Ovary (tissue), 9 donors: ENCODE measurements around the gene DPYSL4. TPM values are rescaled to one million over a fixed set of nuclear protein-coding genes. Genes with fewer than 3 reads are reported as not detected.

Source experiments
- DNase-seq, 5 donors: peaks; one replicate each; pipeline ENCODE4 v3.0.0-alpha.2; 2019 to 2020
- H3K27ac ChIP-seq, 2 donors: fragments of 200-600 bp; one replicate each; pipeline versions ENCODE4 v1.5.1 to v1.8.0; 2019 to 2022
- H3K27me3 ChIP-seq: fragments of 200-600 bp; one replicate; pipeline ENCODE4 v1.8.0; 2022
- H3K36me3 ChIP-seq: fragments of 200-600 bp; sonication (generic); one replicate; pipeline ENCODE4 v1.5.1; 2019
- H3K4me1 ChIP-seq: one replicate; pipeline ENCODE4 v1.8.1; 2013; ENCODE audit warnings: mild to moderate bottlenecking, moderate library complexity; ENCODE audit not compliant: insufficient read depth
- H3K4me3 ChIP-seq: fragments of 200-600 bp; sonication (generic); one replicate; pipeline ENCODE4 v1.5.1; 2017
- H3K9me3 ChIP-seq, 2 donors: fragments of 200-600 bp in 1 of 2; sonication (generic) in 1 of 2; one replicate each; pipeline versions ENCODE4 v1.5.1 to v1.8.1; 2013 to 2019; ENCODE audit warnings: mild to moderate bottlenecking in 1 of 2, moderate library complexity in 1 of 2
- EP300 ChIP-seq: sonication (generic); formaldehyde crosslinking; IDR thresholded peaks from one replicate; pipeline ENCODE4 v1.6.1; 2017; ENCODE audit warnings: antibody characterized with exemption
- POLR2A ChIP-seq: fragments of 450-650 bp; IDR thresholded peaks from one replicate; pipeline ENCODE4 v1.6.1; 2017; ENCODE audit warnings: antibody characterized with exemption, mild to moderate bottlenecking, moderate library complexity
- WGBS, 3 donors: extraction: QIAGEN DNeasy Blood & Tissue Kit in 1 of 3; methylation state at CpG; one replicate each; pipeline versions ENCODE4 v1.1.5 to v1.1.7; 2013 to 2017; 5-methylcytosine and 5-hydroxymethylcytosine counted together
- intact Hi-C, 4 donors: fragments of 100-400 bp; cut with DNase I; formaldehyde crosslinking; loops; one replicate each; pipeline versions ENCODE4 v1.11.0 to v1.15.1; 2022 to 2023
- polyA plus RNA-seq, 2 donors: library from polyadenylated mRNA; stranded (reverse); fragments of 200-250 nt in 1 of 2; fragments of 350-450 nt in 1 of 2; fragmentation: Illumina TruSeq in 1 of 2; extraction: RNeasy Lipid Tissue Mini Kit (QIAGEN cat#74804) in 1 of 2; gene quantifications; one replicate each; pipeline ENCODE4 v1.2.3, GENCODE V29; 2013 to 2014
- total RNA-seq, 7 donors: library from RNA; depleted of rRNA in 2 of 7; stranded (reverse); fragments of >200 nt in 2 of 7; fragmentation: NEBNext Ultra II Directional in 3 of 7; extraction: Animal tissue kit (Norgen Biotek cat#: 25700) in 3 of 7; gene quantifications; one replicate each; pipeline versions ENCODE4 v1.1.0 to v1.2.4, GENCODE V29; 2016 to 2023
- TF ChIP-seq, protein P1 (sequence below), 3 donors: fragments of 450-650 bp in 2 of 3; fragments of 200-600 bp in 1 of 3; IDR thresholded peaks; one replicate each; pipeline versions ENCODE4 v1.5.1 to v1.8.0; 2016 to 2022; ENCODE audit warnings: antibody characterized with exemption in 3 of 3, mild to moderate bottlenecking in 1 of 3
- donor health status: DM: no; HTN: no; CAD: no; lungs with moderate emphysema.
- donor health status: DM: no; HTN: no; CAD: no.
- donor health status: Bipolar disorder and iron deficiency.
- donor health status: DM: yes; HTN: yes; CAD: no.
- donor health status: DM: no; HTN: no; CAD: no.
- donor health status: DM: yes; HTN: yes; CAD: no.

DPYSL4 gene
- total and polyA plus RNA-seq, 9 donors, result 0.27 to 7.0 (median 1.7) TPM

DNA sequence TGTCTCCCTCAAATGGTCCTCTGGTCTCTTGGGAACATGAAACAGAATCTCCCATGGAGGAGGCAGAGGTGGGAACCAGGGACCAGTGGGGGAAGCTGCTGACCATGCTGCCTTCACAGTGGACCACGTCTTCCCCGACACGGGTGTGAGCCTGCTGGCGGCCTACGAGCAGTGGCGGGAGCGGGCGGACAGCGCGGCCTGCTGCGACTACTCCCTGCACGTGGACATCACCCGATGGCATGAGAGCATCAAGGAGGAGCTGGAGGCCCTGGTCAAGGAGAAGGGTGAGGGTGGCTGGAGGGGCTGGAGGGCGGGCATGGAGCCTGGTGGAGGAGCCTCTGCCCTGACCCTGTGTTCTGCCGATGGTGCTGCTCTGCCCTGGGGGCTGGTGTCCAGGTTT lies 8.0 kb downstream of the DPYSL4 start:
- WGBS, 3 donors, result 93 to 97% (median 94%) methylated on average over 15 of the region's 15 CpGs
- H3K9me3 ChIP-seq, result no peaks in the 10 kb centered on the region
- TF ChIP-seq POLR2A (no peak), EP300 (no peak)
- TF ChIP-seq, protein P1, sequence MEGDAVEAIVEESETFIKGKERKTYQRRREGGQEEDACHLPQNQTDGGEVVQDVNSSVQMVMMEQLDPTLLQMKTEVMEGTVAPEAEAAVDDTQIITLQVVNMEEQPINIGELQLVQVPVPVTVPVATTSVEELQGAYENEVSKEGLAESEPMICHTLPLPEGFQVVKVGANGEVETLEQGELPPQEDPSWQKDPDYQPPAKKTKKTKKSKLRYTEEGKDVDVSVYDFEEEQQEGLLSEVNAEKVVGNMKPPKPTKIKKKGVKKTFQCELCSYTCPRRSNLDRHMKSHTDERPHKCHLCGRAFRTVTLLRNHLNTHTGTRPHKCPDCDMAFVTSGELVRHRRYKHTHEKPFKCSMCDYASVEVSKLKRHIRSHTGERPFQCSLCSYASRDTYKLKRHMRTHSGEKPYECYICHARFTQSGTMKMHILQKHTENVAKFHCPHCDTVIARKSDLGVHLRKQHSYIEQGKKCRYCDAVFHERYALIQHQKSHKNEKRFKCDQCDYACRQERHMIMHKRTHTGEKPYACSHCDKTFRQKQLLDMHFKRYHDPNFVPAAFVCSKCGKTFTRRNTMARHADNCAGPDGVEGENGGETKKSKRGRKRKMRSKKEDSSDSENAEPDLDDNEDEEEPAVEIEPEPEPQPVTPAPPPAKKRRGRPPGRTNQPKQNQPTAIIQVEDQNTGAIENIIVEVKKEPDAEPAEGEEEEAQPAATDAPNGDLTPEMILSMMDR (IDR thresholded peaks at IDR 0.05), result no peak
- no peak overlapping the region for H3K4me3 ChIP-seq
- H3K27ac ChIP-seq, result no peak overlapping the region
- H3K36me3 ChIP-seq, result no peaks in the 10 kb centered on the region
- H3K4me1 ChIP-seq, result peaks cover 2% of the 10 kb centered on the region
- intact Hi-C loops, result no loop called here
- H3K27me3 ChIP-seq, result no peaks in the 10 kb centered on the region
- peak in 1 of 5 donors; percentile 19 for DNase-seq

DNA sequence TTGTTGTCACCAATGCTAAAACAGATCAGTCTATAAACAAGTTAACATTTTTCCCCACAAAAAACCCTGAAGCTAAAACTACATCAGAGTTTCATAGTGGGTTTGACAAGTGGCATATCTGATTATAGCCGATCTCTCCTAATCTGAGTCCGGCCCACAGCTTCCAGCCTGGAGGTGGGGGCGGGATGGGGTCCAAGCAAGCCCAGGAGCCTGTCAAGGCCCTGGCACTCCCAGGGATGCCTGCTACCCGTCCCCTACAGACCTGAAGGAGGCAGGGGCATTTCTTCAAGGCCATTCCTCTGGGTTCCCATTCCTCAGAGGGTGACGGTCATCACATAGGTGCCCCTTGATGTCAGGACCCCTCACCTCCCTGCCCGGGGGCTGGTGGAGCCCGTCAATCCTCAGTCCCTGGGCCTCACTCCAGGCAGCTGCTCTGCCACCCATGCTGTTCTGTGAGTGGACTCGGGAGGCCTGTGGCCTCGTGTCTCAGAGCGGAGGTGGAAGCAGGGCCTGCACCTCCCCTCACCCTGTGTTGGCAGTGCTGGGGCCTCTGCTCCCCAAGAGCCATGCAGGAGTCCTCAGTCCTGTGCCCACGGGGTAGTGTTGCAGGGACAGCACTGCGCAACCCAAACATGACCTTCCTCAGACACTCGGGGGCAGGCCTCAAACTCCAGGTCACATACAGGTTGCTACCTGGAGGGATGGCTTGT lies 8.8 kb downstream of the DPYSL4 start:
- TF ChIP-seq POLR2A (no peak), EP300 (no peak)
- TF ChIP-seq, protein P1 (IDR thresholded peaks at IDR 0.05), result no peak
- H3K27ac ChIP-seq, result no peak overlapping the region
- H3K27me3 ChIP-seq, result no peaks in the 10 kb centered on the region
- intact Hi-C loops, result no loop called here
- no peaks in the 10 kb centered on the region for H3K36me3 ChIP-seq
- H3K4me1 ChIP-seq, result peaks cover 2% of the 10 kb centered on the region
- H3K9me3 ChIP-seq, result no peaks in the 10 kb centered on the region
- peak in 1 of 5 donors; percentile 17 for DNase-seq
- H3K4me3 ChIP-seq, result no peak overlapping the region
- 87 to 92% (median 90%) methylated on average over 13 of the region's 13 CpGs for WGBS, 3 donors

DNA sequence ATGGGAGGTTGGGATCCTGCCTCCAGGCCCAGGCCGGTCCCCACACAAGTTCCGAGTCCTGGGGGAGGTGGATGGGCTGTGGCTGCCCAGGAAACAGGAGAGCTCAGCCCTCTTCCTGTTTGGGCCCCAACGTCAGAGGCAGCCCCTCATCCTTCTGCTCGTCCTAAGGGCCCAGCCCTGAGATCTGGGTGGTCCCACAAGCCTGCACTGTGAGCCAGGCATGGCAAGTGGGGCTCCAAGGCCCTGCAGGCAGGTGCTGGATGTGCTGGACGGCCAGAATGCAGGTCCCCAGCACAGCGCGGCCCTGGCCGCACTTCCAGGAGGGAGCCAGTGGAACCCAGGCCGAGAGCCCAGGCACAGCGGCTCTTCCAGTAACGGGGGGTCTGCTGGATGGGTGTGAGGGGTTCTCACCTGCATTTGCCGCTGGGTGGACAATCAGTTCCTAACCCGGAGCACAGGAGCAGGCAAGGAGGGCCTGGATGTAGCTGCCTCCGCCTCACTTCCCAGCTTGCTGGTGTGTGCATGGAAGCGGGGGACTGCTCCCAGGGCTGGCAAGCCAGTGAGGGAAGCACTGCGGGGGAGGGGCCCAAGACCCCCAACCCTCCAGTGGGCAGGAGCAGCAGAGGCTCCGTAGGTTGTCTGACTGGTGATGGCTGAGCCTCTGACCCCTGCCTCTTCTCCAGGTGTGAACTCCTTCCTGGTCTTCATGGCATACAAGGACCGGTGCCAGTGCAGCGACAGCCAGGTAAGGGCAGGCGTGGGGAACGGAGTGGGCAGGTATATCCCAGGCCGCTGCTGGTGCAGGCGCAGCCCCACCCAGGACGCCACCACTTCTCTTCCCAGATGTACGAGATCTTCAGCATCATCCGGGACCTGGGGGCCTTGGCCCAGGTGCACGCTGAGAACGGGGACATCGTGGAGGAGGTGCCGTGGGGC lies 9.7 kb downstream of the DPYSL4 start:
- TF ChIP-seq, protein P1 (IDR thresholded peaks at IDR 0.05), result no peak
- TF ChIP-seq POLR2A (no peak), EP300 (no peak)
- no peak overlapping the region for H3K27ac ChIP-seq
- H3K4me3 ChIP-seq, result no peak overlapping the region
- DNase-seq, result peak in 1 of 5 donors; percentile 27
- H3K36me3 ChIP-seq, result no peaks in the 10 kb centered on the region
- 90 to 94% (median 91%) methylated on average over 24 to 30 of the region's 30 CpGs for WGBS, 3 donors
- H3K4me1 ChIP-seq, result peaks cover 2% of the 10 kb centered on the region
- H3K9me3 ChIP-seq, result no peaks in the 10 kb centered on the region
- H3K27me3 ChIP-seq, result no peaks in the 10 kb centered on the region
- intact Hi-C loops, result no loop called here

DNA sequence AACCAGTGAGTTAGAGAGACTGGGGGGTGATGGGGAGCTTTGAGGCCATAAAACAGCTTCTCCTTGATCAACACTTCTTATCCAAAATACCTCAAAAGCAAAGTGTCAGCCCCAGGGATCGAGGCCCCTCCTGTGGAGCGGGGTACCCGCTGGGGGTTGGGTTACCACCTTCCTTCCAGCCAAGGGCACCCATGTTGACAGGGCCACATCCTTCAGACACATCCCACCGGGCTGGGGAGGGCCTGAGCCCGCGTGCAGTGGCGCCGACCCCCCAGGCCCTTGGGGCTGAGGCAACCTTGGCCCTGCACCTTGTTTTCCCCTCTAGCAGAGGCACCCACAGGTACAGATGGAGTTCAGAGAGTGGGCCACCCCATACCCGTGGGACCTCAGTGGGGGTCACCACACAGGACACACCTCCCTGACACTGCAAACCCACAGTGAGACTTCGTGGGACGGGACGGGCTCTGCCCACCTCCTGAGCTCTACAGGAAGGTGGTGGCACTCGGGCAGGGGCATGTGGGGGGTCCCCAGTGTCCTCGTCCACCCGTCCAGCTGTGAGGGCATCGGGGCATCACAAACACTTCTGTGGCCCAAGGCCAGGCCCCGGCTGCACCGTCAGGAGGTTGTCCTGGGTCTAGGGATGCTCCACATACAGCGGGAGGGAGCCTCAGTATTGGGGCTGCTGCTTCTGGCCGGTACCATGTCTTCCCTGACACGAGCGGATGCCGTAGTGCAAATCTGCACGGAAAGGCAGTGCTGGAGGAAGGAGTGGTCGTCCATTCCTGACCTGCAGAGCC lies 10.7 kb downstream of the DPYSL4 start:
- H3K4me1 ChIP-seq, result peaks cover 2% of the 10 kb centered on the region
- no peak overlapping the region for H3K27ac ChIP-seq
- no peaks in the 10 kb centered on the region for H3K27me3 ChIP-seq
- H3K4me3 ChIP-seq, result no peak overlapping the region
- DNase-seq, result peak in 1 of 5 donors; percentile 27
- no peak for TF ChIP-seq EP300
- TF ChIP-seq POLR2A, result no peak
- TF ChIP-seq, protein P1 (IDR thresholded peaks at IDR 0.05), result no peak
- intact Hi-C loops, result no loop called here
- WGBS, 3 donors, result 79 to 85% (median 81%) methylated on average over 24 to 25 of the region's 25 CpGs
- no peaks in the 10 kb centered on the region for H3K9me3 ChIP-seq
- H3K36me3 ChIP-seq, result no peaks in the 10 kb centered on the region
